ENCODE data around the gene MARCHF7.
"Not testable (repeated sequence)": the region's sequence is repeated elsewhere in the genome, so short reads cannot be mapped to it uniquely, and the experiment has no call there.

MARCHF7 gene

DNA sequence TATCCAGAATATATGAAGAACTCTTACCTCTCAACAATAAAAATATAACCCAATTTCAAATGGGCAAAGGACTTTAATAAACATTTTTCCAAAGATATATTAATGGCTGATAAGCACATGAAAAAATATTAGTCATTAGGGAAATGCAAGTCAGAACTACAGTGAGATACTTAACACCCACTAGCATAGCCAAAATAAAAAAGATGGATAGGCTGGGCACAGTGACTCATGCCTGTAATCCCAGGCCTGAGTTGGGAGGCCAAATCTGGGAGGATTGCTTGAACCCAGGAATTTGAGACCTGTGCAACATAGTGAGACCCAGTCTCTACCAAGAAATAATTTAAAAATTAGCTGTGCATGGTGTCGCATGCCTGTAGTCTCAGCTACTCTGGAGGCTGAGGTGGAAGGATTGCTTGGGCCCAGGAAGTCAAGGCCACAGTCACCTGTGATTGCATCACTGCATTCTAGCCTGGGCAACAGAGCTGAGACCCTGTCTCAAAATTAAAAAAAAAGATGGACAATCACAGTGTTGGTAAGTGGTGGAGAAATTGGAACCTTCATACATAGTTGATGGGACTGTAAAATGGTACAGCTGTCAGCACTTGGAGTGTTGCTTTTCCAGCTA lies 25.1 kb downstream of the MARCHF7 start:
- H3K4me3 ChIP-seq (replicated peaks; ENCODE audit: low read depth, low read length), result no peak overlapping the region
- no peak for DNase-seq (ENCODE audit: extremely low read depth, low read depth)
- TF ChIP-seq, protein P1, sequence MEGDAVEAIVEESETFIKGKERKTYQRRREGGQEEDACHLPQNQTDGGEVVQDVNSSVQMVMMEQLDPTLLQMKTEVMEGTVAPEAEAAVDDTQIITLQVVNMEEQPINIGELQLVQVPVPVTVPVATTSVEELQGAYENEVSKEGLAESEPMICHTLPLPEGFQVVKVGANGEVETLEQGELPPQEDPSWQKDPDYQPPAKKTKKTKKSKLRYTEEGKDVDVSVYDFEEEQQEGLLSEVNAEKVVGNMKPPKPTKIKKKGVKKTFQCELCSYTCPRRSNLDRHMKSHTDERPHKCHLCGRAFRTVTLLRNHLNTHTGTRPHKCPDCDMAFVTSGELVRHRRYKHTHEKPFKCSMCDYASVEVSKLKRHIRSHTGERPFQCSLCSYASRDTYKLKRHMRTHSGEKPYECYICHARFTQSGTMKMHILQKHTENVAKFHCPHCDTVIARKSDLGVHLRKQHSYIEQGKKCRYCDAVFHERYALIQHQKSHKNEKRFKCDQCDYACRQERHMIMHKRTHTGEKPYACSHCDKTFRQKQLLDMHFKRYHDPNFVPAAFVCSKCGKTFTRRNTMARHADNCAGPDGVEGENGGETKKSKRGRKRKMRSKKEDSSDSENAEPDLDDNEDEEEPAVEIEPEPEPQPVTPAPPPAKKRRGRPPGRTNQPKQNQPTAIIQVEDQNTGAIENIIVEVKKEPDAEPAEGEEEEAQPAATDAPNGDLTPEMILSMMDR (IDR thresholded peaks at IDR 0.05; ENCODE audit: low read depth, low read length, missing control alignments), result no peak

- no peak overlapping the region for H3K4me3 ChIP-seq (replicated peaks; ENCODE audit: low read depth, low read length)
- DNase-seq (ENCODE audit: extremely low read depth, low read depth), result no peak
- TF ChIP-seq, protein P1 (IDR thresholded peaks at IDR 0.05; ENCODE audit: low read depth, low read length, missing control alignments), result no peak
Observed at GRCh38 chr2:159737917-159738296, 25.6 kb downstream of the MARCHF7 start.

DNA sequence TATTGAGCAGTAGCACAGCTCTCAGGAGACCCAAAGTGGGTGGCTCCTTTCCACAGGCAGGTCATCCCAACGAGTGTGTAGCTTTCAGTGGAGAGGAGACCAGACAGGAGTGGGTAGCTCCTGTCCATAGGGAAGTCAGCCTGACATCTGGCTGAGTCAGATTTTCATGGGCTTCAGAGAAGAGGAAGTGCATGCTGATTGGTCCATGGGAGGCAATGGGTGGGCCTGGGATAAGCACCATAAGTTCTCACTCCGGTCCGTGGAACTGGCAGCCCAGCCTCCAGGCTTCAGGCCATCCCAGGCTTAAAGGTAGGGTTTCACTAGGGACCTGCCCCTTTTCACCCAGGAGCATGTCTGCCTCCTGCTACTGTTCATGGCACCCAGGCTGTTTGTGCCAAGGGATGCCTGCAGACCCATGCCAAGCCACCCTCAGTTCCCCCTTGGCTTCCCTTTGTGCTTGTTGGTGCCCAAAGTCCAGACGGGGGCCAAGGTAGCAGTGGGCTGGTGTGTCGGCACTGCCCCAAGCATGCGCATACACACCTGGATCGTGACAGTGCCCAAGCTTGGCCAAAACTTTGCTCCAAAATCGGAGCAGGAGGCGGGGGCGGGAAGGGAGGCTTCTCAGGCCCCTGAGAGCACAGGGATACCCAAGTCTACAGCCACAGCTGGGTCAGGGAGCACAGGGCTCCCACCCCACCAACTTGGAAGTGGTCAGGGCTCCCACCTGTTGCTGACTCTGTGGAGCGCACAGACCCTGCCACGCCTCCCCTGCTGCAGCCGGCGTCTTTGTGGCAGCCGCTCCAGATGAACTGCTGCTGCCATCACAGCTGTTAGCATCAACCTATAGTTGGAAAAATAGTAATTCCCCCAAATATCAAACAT lies 26.4 kb downstream of the MARCHF7 start:
- no peak overlapping the region for H3K4me3 ChIP-seq (replicated peaks; ENCODE audit: low read depth, low read length)
- TF ChIP-seq, protein P1 (IDR thresholded peaks at IDR 0.05; ENCODE audit: low read depth, low read length, missing control alignments), result no peak
- peak; percentile 9 for DNase-seq (ENCODE audit: extremely low read depth, low read depth)

GRCh38 chr2:159742846-159743245 lies 30.5 kb downstream of the MARCHF7 start:
- TF ChIP-seq, protein P1 (IDR thresholded peaks at IDR 0.05; ENCODE audit: low read depth, low read length, missing control alignments), result no peak
- no peak for DNase-seq (ENCODE audit: extremely low read depth, low read depth)
- no peak overlapping the region for H3K4me3 ChIP-seq (replicated peaks; ENCODE audit: low read depth, low read length)

- TF ChIP-seq, protein P1 (IDR thresholded peaks at IDR 0.05; ENCODE audit: low read depth, low read length, missing control alignments), result no peak
- H3K4me3 ChIP-seq (replicated peaks; ENCODE audit: low read depth, low read length), result no peak overlapping the region
- DNase-seq (ENCODE audit: extremely low read depth, low read depth), result no peak
Observed at GRCh38 chr2:159744363-159744762, 32.1 kb downstream of the MARCHF7 start.

DNA sequence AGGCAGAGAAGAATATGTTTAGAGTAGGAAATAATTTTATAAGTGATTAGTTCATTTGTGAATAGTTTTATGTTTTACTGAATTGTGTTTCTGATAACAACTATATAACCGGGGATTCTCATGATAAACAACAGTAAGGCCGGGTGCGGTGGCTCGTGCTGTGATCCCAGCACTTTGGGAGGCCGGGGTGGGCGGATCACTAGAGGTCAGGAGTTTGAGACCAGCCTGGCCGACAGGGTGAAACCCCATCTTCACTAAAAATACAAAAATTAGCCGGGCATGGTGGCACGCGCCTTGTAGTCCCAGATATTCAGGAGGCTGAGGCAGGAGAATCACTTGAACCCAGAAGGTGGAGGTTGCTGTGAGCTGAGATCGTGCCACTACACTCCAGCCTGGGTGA lies 32.9 kb downstream of the MARCHF7 start:
- not testable (repeated sequence) for H3K4me3 ChIP-seq (replicated peaks; ENCODE audit: low read depth, low read length); DNase-seq (ENCODE audit: extremely low read depth, low read depth)

GRCh38 chr2:159748089-159748488 lies 35.8 kb downstream of the MARCHF7 start:
- no peak for DNase-seq (ENCODE audit: extremely low read depth, low read depth)
- no peak overlapping the region for H3K4me3 ChIP-seq (replicated peaks; ENCODE audit: low read depth, low read length)
- TF ChIP-seq, protein P1 (IDR thresholded peaks at IDR 0.05; ENCODE audit: low read depth, low read length, missing control alignments), result no peak
